Measurements from ENCODE around the gene SKA1.
"Not testable (repeated sequence)": the region's sequence is repeated elsewhere in the genome, so short reads cannot be mapped to it uniquely, and the experiment has no call there.

Gene SKA1

DNA sequence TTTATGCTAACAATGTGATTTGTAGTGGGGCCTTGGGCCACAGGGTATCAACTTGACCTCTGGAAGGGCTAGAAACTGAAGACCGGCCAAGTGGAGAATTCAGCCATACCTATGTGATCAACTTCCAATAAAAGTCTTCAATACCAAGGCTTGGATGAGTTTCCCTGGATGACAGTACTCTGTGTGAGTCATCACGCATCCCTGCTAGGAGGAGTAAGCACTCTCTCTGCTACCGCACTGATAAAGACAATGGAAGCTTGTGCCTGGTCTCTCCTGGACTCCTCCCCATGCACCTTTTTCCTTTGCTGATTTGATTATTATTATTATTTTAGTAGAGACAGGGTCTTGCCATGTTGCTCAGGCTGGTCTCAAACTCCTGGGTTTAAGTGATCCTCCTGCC lies 58.1 kb downstream of the SKA1 start:
- DNase-seq, result no peak

DNA sequence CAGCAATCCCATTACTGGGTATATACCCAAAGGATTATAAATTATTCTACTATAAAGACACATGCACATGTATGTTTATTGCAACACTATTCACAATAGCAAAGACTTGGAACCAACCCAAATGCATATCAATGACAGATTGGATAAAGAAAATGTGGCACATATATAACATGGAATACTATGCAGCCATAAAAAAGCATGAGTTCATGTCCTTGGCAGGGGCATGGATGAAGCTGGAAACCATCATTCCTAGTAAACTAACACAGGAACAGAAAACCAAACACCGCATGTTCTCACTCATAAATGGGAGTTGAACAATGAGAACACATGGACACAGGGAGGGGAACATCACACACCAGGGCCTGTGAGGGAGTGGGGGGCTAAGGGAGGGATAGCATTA lies 61.9 kb downstream of the SKA1 start:
- DNase-seq, result not testable (repeated sequence)

DNA sequence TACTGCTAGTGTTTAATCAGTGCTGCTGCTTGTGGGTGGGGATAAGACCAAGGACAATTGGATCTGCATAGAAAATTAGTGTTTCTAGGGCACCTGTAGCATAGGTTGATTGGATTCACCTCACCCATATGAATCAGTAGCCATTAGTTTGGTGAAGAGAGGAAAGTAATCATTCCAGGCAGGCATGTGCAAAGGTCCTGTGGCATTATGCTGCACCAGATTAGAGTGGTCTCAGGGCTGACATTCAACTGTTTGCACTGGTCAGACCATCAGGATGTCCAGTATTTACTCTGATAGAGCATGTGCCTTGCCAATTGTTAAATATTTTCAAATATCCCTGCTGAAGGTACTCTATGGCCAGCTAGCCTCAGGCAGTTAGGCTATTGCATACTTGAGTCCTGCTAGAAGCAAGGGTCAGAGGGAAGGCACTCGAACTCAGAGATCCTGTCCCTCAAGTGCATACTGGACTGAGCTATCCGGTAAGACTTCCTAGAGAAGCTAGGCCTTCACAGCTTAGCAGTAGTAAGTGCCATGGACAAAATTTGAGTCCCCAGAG lies 64.7 kb downstream of the SKA1 start:
- no peak for DNase-seq

DNA sequence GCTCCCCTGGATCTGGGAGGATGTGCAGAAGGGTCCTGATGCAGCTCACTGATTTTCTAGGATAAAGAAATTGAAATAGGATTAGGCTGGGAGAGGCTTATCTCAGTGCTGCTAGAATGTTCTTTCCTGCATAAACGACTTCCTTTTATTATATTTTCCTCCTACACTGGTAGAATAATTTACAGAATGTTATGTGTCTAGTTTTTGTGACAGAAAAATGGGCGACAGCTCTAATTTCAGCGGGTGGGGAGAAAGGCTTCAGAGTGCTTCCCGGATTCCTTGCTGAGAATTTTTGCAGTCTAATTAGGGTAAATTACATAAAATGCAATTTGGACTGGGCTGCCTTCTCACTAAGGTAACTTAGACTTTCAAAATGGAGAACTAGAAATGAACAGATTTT lies 66.2 kb downstream of the SKA1 start:
- no peak for DNase-seq

DNA sequence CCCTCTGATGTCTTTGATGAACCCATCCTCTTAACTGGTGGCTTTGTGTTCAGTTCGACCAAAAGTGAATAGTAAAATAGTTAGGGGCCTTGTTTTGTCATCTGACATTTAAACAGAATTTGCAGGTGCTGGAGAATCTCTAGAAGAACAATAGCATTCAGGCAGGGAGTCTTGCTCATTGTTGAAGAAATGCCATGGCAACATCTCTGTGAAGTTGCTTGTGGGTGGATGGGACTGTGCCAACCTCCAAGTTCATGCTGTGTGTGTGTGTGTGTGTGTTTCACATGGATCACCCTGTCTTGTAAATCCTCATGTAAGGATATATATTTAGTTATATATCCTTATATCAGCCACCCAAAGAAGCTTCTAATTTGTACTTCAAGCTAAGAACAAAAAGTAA lies 66.7 kb downstream of the SKA1 start:
- no peak for DNase-seq

Measured in fibroblast of skin of back (primary cell).